Activated T-cell treated with anti-CD3 and anti-CD28 coated beads, Interleukin-2, amount 50 U/mL, for 72 hours (primary cell): ENCODE results near the gene PKHD1. TPM values are rescaled to one million over a fixed set of nuclear protein-coding genes. Genes with fewer than 3 reads are reported as not detected.

Experiments used
- ATAC-seq, 2 donors: fragments of 150-1000 bp; cut with Tn5 transposase; replicated peaks in 1 of 2; 2 replicates each; pipeline ENCODE4 v1.10.0; 2021; ENCODE audit warnings: moderate library complexity in 2 of 2, mild to moderate bottlenecking in 1 of 2
- DNase-seq, 2 donors: peaks; one replicate each; pipeline ENCODE4 v3.0.0; 2021 to 2022; ENCODE audit warnings: mixed read lengths in 1 of 2
- H3K27ac Mint-ChIP-seq: one replicate; pipeline ENCODE4 v1.8.0; 2022; ENCODE audit warnings: mild to moderate bottlenecking, moderate library complexity, mixed read lengths
- H3K27me3 Mint-ChIP-seq: one replicate; pipeline ENCODE4 v1.8.0; 2022; ENCODE audit warnings: low read depth, mixed read lengths
- H3K36me3 Mint-ChIP-seq, 2 donors: one replicate each; pipeline ENCODE4 v1.8.0; 2022; ENCODE audit warnings: mixed read lengths in 2 of 2, mild to moderate bottlenecking in 1 of 2; ENCODE audit not compliant: insufficient read depth in 2 of 2
- H3K4me1 Mint-ChIP-seq: one replicate; pipeline ENCODE4 v1.8.0; 2022; ENCODE audit warnings: low read depth, mixed read lengths
- H3K4me3 Mint-ChIP-seq, 2 donors: one replicate each; pipeline ENCODE4 v1.8.0; 2022; ENCODE audit warnings: mild to moderate bottlenecking in 2 of 2, mixed read lengths in 2 of 2, moderate library complexity in 2 of 2
- H3K9me3 Mint-ChIP-seq, 2 donors: one replicate each; pipeline ENCODE4 v1.8.0; 2022; ENCODE audit warnings: mixed read lengths in 2 of 2
- total RNA-seq, 2 donors: library from RNA; stranded (reverse); gene quantifications; one replicate each; pipeline ENCODE4 v1.2.3, GENCODE V29; 2022

The PKHD1 gene
- total RNA-seq, 2 donors from 2014 or later = 0.02 TPM

DNA sequence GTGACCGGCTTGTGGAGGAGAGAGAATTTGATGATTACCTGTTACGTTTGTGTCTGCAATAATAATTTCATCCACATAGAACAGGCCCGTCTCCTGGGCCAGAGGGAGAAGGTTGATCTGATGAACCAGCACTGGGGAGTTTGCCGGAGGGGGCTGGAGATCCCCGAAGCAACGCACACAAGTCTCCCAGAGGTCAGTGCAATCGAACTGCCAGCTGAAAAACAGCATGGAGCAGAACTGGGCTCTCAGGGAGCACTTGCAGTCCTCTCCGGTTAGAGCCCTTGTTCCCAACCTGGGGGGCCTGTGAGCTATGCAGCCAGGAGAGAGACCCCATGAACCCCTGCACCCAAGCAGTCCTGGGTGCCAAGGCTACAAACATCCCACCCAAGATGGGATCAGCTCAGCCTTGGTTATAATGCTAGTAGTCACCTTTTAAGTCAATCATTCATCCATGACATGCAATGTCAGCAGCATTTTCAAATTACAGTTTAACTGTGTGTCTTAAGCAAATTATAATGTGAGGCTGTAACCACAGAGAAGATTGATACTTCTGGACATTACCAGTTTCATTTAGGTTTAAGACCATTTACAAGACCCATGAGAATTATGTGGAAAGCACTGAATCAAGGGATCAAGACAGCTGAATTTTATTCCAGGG, 34.2 kb downstream of the PKHD1 start:
- ATAC-seq = no peak
- Mint-ChIP-seq H3K4me3 (no peak overlapping the region), H3K9me3 (no peaks in the 10 kb centered on the region), H3K36me3 (no peaks in the 10 kb centered on the region), H3K4me1 (no peaks in the 10 kb centered on the region), H3K27me3 (peaks cover 19% of the 10 kb centered on the region), H3K27ac (no peak overlapping the region)
- DNase-seq = no peak

DNA sequence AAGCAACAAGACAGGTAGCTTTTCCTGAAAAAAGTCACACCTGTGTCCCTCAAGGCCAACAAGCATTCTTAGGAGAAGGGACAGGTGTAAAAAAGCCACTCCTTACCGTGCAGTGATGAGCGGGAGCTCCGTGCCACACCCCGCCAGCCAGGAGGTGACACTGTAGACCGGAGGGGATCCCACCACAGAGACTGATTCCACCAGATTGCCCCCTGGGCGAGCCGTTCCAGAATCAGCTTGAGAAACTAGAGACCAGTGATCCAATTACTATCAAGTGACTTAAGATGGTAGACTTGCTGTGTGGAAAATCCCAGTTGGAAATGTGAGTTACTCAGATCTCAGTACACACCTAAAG, 37.4 kb downstream of the PKHD1 start:
- ATAC-seq = no peak
- DNase-seq = no peak
- Mint-ChIP-seq H3K4me1 (no peaks in the 10 kb centered on the region), H3K9me3 (no peaks in the 10 kb centered on the region), H3K27me3 (peaks cover 18% of the 10 kb centered on the region), H3K4me3 (no peak overlapping the region), H3K27ac (no peak overlapping the region), H3K36me3 (no peaks in the 10 kb centered on the region)

DNA sequence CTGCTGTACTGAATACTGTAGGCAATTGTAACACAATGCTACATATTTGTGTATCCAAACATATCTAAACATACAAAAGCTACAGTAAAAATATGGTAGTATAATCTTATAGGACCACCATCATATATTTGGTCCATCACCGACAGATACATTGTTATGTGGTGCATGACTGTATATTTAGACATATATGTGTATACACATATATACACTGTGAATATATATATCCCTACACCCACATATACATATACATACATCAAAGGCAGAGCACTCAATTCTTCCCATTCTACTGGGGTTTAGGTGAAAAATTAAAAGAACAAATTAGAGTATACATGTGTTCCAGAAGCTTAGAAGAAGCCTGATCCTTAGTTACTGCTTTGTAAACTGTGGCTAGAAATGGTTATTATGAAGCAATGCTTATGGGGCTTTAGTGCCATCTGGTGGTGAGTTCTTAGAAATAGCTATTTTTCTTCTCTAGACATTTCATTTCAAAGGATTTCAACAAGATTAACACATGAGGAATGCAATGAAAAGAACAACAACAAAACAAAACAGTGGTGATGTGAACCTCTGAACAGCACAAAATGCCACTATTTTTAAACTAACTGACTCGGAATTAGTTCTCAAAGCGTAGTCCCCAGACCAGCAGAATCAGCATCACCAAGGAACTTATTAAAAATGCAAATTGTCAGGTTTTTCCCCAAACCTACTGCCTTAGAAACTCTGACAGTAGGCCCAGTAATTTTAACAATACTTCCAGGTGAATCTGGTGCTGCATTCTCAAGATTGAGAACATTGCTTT, 38.0 kb downstream of the PKHD1 start:
- no peak overlapping the region for H3K4me3 Mint-ChIP-seq
- no peaks in the 10 kb centered on the region for H3K9me3 Mint-ChIP-seq
- H3K36me3 Mint-ChIP-seq = no peaks in the 10 kb centered on the region
- peaks cover 16% of the 10 kb centered on the region for H3K27me3 Mint-ChIP-seq
- H3K27ac Mint-ChIP-seq = no peak overlapping the region
- ATAC-seq (no peak), DNase-seq (peak in 1 of 2 donors; percentile 8)
- H3K4me1 Mint-ChIP-seq = no peaks in the 10 kb centered on the region

DNA sequence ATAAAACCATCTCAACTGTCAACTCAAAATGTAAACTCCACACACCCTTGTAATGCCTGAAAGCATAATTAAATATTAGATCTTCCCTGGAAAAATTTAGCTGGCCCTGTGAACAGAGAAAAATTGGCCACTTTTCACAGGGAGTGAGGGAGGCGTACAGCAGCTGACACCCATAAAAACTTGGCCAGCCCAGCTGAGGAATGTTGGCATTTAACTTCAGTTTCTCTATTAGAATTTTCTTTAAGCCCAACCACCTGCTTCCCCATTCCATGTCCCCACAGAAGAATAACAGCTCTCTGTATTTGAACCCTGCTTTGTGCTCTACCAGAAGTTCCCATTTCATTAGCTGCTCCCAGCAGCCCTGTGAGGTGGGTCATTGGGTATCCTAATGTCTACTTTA, 41.0 kb downstream of the PKHD1 start:
- DNase-seq (no peak), ATAC-seq (no peak)
- Mint-ChIP-seq H3K4me3 (no peak overlapping the region), H3K4me1 (no peaks in the 10 kb centered on the region), H3K27me3 (peaks cover 30% of the 10 kb centered on the region), H3K27ac (no peak overlapping the region), H3K9me3 (no peaks in the 10 kb centered on the region), H3K36me3 (no peaks in the 10 kb centered on the region)

DNA sequence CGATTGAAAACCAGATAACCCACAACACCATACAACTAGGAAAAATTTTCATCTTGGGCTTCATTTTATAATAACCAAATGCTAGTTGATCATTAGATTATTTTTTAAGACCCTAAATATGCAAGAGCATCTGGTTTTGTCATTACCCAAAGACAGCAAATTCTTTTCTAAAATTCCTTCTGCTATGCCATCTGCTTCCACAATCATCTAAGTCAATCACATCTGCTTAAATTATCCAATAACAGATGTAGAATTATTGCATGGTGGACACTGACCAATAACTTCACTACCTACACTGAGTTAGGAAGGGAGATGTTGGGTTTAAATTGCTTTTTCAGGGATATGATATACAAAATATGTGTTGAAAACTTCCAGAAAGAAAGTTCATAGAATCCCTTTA, 41.9 kb downstream of the PKHD1 start:
- Mint-ChIP-seq H3K27me3 (peaks cover 36% of the 10 kb centered on the region), H3K9me3 (peaks cover 0 to 2% of the 10 kb centered on the region in 2 donors), H3K4me1 (no peaks in the 10 kb centered on the region), H3K4me3 (no peak overlapping the region), H3K27ac (no peak overlapping the region), H3K36me3 (no peaks in the 10 kb centered on the region)
- DNase-seq (no peak), ATAC-seq (no peak)

DNA sequence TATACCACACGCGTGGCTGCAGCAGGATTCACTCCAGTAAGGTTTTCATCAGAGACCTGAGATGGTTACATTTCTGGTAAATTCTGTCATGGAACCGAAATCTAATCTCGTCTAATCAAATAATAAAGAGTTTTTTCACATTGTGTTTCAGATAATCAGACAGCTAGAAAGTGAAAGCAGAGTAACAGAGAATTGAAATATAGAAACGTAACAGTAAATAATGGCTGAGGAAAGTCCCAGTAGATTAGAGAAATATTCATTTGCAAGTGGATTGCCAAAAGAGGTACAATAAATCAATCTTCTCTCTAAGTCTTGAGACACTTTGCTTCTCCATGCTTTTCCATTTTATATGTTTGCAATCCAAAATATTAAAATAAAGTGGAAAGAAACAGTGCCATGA, 42.4 kb downstream of the PKHD1 start:
- H3K4me1 Mint-ChIP-seq = no peaks in the 10 kb centered on the region
- no peaks in the 10 kb centered on the region for H3K36me3 Mint-ChIP-seq
- H3K9me3 Mint-ChIP-seq = peaks cover 0 to 3% of the 10 kb centered on the region in 2 donors
- DNase-seq (no peak), ATAC-seq (no peak)
- H3K4me3 Mint-ChIP-seq = no peak overlapping the region
- H3K27ac Mint-ChIP-seq = no peak overlapping the region
- H3K27me3 Mint-ChIP-seq = peaks cover 38% of the 10 kb centered on the region

DNA sequence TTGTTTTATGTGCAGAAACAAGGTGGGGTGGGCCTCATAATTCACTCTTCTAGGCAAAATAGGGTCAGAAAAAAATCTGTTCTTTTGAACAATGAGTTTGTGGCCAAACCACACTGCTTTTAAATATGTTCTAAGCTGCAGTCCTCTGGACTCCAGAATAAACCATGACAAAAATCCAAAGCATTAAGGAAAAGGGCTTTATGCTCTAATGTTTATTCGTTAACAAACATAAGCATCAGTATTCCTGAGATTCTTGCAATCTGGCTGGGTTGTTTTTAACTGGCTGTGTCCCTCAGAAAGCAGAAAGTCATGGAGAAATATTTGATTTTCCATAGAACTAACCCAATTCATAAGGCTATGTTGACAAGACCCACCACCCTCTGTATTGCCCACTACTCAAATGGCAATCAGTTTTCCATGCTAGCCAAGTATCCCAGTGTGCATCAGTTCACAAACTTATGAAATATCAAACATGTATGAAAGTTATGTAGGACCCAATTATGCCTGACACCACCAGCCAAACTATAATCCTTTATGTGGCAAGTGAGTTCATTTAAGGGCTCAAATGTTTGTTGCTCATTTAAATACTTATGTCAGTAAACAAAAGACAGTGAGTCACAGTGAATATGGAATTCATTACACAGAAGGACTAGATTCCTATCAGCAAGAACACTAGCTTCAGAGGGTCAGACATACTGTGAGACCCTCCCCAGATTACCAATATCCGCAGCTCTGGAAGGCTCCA, 45.1 kb downstream of the PKHD1 start:
- Mint-ChIP-seq H3K4me3 (no peak overlapping the region), H3K36me3 (no peaks in the 10 kb centered on the region), H3K4me1 (no peaks in the 10 kb centered on the region), H3K27ac (no peak overlapping the region), H3K27me3 (peaks cover 31% of the 10 kb centered on the region), H3K9me3 (peaks cover 0 to 3% of the 10 kb centered on the region in 2 donors)
- no peak for DNase-seq
- ATAC-seq = no peak

DNA sequence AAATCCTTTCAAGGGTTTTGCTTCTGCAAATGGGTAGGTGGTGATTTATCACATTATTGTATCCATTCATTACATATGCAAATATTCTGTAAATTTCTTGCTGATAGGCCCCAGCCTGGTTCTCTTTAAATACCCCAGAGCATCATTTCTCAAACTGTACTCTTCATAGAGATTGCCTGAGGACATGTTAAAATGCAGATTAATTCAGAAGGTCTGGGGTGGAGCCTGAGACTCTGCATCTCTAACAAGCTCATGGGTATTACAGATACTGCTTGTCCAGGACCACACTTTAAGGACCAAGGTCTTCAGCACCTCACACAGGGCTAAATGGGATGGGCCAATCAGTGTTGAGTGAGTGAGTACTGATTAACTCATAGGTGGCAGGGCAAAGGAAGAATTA, 46.3 kb downstream of the PKHD1 start:
- Mint-ChIP-seq H3K4me1 (no peaks in the 10 kb centered on the region), H3K4me3 (no peak overlapping the region), H3K27ac (no peak overlapping the region), H3K27me3 (peaks cover 28% of the 10 kb centered on the region), H3K36me3 (no peaks in the 10 kb centered on the region), H3K9me3 (peaks cover 0 to 3% of the 10 kb centered on the region in 2 donors)
- ATAC-seq (no peak), DNase-seq (no peak)

DNA sequence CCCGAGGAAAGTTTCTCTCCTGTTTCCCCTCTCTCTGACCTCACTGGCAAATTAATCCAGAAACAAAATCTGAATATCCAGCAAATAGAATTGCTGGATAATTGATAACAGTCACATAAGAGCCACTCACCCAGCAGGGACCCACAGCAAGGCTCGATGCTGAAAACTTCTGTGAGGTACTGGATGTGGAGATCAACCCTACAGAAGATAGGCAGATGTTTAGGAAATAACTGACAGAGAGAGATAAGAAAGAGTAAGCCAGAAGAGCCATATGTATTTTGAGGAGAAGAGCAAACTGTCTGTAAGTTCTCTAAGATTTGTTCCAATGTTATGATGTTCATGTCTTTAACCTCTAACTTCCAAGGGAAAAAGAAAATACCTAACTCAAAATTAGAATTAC, 59.7 kb downstream of the PKHD1 start:
- no peak for ATAC-seq
- H3K27ac Mint-ChIP-seq = no peak overlapping the region
- H3K9me3 Mint-ChIP-seq = peaks cover 0 to 3% of the 10 kb centered on the region in 2 donors
- H3K4me1 Mint-ChIP-seq = no peaks in the 10 kb centered on the region
- peaks cover 1 to 3% of the 10 kb centered on the region in 2 donors for H3K36me3 Mint-ChIP-seq
- DNase-seq = no peak
- no peak overlapping the region for H3K4me3 Mint-ChIP-seq
- peaks cover 22% of the 10 kb centered on the region for H3K27me3 Mint-ChIP-seq

DNA sequence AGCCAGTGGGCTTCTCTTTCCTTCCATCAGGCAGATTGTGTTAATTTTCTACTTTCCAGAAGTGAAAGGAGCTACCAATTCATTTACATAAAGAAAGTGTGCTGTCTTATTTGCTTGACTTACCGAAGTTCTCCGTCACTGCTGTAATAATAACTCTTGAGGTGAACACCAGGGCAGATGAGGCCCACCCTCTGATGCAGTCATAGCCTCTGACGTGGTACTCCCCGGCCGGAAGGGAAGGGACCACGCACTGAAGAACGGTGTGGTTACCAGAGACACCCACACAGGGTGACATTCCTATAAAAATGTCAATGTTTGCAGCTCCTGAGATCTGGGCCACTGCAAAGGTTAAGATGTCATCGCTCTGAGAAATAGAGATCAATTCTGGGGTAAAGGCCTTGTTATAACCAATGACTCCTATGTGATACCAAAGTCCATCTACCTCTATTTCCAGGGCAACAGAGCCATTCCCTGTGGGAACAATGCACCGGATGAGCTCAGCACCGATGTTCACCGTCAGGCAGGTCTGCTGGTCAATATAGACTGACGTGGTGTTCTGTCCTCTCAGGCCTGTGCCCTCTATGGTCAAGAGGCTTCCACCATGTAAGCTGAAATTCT, 62.9 kb downstream of the PKHD1 start:
- Mint-ChIP-seq H3K27ac (no peak overlapping the region), H3K4me1 (no peaks in the 10 kb centered on the region), H3K36me3 (no peaks in the 10 kb centered on the region)

DNA sequence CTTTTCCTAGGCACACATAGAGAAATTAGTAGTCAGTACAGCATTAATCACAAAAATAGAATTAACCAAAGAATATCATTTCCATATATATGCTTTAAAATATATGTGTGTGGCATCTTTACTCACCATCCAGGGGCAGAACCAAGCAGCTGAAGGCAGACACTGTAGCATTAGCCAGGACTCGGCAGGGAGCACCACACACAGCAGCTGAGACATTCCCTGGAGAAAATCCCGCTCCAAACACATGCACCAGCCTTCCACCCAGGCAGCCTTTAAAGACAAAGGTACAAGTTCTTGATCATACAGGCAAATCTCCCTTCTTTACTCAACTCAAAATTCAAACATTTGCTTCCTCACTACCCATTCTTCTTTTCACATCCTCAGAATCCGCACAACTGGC, 64.7 kb downstream of the PKHD1 start:
- Mint-ChIP-seq H3K27ac (no peak overlapping the region), H3K36me3 (no peaks in the 10 kb centered on the region), H3K9me3 (no peaks in the 10 kb centered on the region), H3K4me1 (no peaks in the 10 kb centered on the region), H3K4me3 (no peak overlapping the region), H3K27me3 (peaks cover 36% of the 10 kb centered on the region)
- ATAC-seq (no peak), DNase-seq (no peak)

More for the DNA sequence above, 62.9 kb downstream of the PKHD1 start:
- Mint-ChIP-seq H3K4me3 (no peak overlapping the region), H3K27me3 (peaks cover 34% of the 10 kb centered on the region), H3K9me3 (peaks cover 0 to 2% of the 10 kb centered on the region in 2 donors)
- DNase-seq = no peak
- ATAC-seq = no peak

DNA sequence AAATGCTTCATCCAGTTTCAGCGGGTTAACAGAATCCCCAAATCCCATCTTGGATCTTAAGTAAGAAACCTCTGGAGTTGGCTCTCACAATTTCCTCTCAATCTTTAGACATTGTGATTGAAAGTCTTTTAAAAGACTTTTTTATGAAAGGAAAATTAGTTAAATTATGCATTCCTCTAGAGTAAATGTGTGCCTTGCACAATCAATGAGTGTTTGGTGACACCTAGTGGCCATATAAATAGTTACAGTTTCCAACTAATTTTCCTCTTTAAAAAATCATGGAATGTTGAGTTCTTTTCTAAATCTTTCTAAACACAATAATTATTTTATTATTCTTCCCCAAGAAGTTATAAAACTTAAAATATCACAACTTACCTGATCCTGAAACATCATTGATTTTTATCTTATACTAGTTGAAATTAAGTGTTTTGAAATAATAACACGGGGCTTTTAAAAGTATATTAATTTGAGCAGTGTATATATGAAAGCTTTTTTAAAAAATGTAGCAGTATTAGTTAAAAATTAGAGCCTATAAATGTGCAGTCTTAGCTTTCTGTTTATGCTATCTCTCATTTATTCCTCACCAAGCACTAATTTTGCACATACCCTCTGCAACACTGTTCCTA, 66.4 kb downstream of the PKHD1 start:
- peaks cover 25% of the 10 kb centered on the region for H3K27me3 Mint-ChIP-seq
- no peak overlapping the region for H3K4me3 Mint-ChIP-seq
- H3K27ac Mint-ChIP-seq = no peak overlapping the region
- H3K9me3 Mint-ChIP-seq = no peaks in the 10 kb centered on the region
- no peaks in the 10 kb centered on the region for H3K4me1 Mint-ChIP-seq
- ATAC-seq (no peak), DNase-seq (no peak)
- H3K36me3 Mint-ChIP-seq = no peaks in the 10 kb centered on the region

DNA sequence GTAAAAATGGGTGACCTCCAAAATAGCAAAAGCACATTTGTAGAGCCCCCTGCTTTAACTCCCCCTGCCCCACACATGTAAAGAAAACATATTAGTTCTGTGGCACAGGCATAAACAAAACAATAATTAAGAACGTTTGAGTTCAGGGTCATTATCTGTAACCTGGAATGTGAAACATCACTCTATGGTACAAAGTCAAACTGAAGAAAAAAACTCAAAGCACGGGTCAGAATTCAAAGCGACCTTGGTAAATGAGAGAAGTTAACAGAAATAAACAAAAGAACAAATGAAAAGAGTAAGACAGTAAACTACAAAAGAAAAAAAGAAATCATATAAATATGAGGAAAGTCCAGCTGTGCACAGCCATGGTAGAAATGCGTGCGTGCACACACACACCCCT, 67.5 kb downstream of the PKHD1 start:
- H3K4me1 Mint-ChIP-seq = no peaks in the 10 kb centered on the region
- H3K9me3 Mint-ChIP-seq = no peaks in the 10 kb centered on the region
- DNase-seq = no peak
- ATAC-seq = no peak
- H3K4me3 Mint-ChIP-seq = no peak overlapping the region
- H3K36me3 Mint-ChIP-seq = no peaks in the 10 kb centered on the region
- H3K27me3 Mint-ChIP-seq = peaks cover 25% of the 10 kb centered on the region
- H3K27ac Mint-ChIP-seq = no peak overlapping the region
